CD4-positive, alpha-beta T cell treated with Interleukin-17A for 4 hours (primary cell): ENCODE data around the gene TIMP3.
A peak's percentile ranks its signal among the peaks of the same experiment; 100 is the strongest.

ENCODE experiments used
- DNase-seq: peaks from one replicate; pipeline ENCODE4 v3.0.0-alpha.2; 2020; ENCODE audit warnings: mixed read lengths

TIMP3 gene

DNA sequence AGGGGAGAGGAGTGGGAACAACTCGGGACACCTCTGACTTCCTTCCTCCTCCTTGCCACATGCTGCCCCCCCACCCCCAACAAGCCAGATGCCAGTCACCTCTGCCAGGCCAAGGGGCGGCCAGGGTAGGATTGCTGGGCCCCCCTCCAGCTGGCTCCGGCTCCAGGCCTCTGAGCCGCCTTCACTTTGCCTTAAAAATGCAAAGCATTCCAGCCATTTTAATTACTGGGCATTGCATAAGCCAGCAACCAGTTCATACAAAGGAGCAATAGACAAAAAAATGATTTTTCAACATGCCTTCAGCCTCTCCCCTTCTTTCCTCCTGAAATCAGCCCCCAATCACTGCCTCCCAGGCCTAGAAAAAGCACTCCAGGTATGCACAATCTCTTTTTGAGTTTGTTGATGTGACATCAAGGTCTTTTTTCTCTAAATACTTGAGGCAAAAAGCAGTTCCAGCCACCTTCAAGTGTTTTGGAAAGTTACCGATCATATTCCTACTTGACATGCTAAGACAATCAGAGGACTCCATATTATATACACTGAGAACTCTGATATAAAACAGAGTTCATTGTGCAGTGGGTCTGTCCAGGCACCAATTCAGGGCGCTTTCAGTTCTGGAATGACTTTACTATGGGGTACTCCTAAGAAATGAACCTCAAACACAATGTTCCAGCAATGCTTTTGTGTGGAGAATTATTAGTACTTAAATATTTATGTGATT, 12.4 kb upstream of the TIMP3 start:
- no peak for DNase-seq

DNA sequence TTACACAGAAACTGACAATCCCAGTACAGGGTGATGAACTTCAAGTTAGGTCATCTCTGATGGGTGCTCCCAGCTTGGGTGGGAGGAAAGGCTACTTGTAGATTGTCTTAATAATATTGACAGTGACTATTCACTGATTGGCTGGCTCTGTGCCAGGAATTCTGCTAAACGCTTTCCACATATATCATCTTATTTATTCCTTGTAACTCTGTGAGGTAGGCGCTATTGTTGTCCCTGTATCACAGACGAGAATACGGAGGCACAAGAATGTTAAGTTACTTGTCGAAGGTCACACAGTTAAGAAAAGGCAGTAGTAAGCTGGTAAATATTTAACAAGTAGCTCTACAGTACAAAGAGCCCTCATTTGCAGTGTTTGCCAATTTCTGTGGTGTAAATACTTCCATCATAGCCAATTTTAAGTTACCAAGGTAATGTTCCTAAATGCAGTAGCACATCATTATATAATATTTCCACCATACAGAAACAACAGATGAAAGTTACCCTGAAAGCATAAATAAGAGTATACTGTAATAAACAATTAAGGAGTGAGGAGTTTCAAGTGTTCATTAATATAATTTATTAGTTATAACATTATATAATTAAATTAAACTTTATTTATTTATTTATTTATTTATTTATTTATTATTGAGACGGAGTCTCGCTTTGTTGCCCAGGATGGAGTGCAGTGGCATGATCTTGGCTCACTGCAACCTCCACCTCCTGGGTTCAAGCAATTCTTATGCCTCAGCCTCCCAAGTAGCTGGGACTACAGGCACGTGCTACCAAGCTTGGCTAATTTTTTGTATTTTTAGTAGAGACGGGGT, 11.5 kb upstream of the TIMP3 start:
- DNase-seq = no peak

DNA sequence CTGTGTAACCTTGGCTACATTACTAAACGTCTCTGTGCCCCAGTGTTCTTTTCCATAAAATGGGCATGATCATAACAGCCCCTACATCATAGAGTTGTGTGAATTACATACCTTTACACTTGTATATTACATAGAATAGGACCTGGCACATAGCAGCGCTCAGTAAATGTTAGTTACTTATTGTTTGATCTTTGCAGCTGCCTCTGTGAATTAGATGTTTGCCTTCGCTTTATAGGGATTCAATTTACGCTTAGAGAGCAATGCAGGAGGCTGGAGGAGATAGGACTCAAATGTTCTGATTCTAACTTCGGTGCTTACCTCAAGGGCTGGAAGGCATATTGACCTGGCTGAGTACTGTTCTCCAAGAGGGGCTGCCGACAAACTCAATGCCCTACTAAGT, 10.4 kb upstream of the TIMP3 start:
- no peak for DNase-seq

DNA sequence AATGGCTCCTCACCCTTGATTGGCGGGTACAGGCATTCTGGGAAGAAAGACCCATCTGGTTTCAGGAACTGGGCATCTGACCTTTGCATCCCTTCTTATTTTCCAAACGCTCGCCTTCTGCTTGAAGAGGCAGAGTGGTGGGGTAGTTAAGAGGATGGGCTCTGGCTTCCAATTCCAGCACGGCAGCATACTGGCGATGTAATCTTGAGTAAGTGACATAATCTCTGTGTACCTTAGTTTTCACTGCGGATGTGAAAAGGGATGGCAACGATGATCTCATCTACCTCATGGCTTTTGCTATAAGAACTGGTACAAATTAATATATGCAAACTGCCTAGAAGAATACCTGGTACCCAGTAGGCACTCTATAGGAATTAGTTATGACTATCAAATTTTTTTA, 10.0 kb upstream of the TIMP3 start:
- no peak for DNase-seq

DNA sequence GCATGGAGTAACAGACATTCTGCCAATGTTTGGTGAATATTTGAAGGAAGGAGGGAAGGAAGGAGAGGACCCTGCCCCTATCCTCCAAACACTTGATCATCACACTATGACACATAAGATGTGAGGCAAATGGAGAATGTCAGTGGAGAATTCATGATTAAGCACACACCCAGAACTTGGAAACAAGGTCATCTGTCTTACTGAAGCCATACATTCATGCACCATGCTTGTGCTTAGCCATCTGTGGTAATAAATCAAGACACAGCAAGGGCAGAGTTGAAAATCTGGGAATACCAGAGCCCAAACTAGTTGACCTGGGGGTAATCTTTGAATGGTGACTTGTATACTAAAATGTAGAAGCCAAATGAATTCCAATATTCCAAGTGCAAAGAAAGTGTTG, 7.9 kb upstream of the TIMP3 start:
- no peak for DNase-seq

DNA sequence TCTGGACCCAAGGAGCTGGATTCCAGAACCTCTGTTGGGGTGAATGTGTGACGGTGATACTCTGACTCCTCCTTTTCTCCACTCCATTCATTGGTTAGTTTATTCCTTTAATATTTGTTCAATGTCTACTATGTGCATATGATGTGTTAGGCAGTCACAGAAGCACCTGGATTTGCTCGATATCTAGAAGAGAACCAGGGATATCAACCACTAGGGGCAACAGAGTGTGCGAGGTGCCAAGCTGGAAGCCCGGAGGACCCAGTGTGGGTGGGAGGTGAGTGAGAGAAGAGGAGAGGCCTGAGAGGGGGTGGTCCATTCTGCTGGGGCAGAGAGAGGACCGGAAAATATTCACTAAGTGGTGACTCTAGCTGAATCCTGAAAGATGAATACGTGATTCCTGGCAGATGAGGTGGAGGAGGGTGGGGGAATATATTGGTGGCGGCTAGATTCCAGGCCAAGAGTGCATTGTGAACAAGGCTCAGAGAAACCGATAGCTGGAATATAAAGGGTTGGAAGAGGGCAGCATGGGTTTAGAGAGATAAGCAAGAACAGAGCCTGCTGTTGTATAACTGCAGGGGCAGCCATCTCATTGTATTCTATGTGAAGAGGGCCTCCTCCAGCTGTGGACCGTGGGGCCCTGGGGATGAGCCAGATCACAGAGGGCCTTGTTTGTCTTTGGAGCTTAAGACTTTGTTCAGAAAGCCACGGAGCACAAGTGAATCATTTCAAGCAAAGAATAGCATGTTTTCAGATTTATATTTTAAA, 6.9 kb upstream of the TIMP3 start:
- no peak for DNase-seq

DNA sequence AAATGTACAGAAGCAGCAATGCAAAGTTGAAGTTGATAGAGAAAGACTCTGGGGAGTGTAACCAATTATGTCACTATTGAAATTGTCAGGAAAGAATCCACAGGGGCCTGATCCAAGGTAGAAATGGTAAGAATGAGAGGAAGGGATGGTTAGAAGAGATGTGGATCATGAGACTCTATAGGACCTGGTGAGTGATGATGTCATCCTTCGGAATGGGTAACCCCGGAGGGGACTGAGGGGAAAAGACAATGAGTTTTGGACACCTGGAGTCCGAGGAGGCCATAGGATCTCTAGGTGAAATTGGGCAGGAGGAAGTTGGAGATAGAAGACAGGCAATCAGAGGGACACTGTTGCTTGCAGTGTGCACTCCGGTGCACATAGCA, 6.3 kb upstream of the TIMP3 start:
- no peak for DNase-seq

DNA sequence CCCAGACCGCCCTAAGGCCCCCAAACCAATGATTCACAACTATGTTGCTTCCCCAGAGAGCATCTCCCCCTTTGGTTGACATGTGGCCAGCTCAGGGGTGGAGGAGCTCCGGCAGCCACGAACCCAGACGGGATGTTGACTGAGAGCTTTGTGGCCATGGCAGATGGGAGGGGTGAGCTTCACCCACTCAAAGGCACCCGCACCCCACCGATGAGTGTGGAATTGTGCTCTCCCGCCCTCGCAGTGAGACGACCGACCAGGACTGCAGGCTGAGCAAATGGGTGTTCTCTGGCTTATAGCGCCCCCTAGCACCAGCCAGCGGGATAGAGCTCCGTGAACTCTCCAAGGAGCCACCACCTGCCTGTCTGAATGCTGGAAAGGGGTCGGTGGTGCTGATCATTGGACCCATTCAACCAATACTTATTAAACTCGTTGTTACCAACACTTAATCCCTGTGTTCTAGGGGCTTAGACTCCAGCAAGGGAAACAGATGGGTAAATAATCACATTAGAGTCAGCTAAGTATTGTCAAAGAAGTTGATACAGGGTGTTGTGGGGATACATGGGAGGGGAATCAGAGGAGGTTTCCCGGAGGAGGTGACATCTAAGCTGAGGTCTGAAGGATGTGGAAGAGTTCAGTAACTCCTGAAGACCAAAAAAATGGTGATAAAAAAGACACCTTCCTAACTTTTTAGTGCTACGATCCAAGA, 4.5 kb upstream of the TIMP3 start:
- peak; percentile 64 for DNase-seq

DNA sequence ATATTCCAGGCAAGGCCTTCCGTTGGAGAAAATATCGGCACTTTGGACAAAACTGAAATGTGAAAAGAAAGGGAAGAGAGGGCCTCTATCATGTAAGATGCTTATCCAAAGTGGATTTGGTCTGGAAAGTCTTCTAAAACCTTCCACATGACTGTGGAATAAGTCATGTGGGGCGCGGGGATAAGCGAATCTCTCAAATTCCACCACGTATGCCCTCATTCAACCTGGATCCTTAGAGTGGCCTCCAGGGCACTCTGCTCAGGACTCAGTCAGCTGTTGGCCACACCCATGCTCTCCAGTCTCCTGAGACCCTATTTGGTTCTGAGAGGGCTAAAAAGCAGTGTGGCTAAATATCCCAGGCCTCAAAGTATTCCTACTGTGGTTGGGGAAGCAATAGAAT, 2.0 kb upstream of the TIMP3 start:
- DNase-seq = no peak

DNA sequence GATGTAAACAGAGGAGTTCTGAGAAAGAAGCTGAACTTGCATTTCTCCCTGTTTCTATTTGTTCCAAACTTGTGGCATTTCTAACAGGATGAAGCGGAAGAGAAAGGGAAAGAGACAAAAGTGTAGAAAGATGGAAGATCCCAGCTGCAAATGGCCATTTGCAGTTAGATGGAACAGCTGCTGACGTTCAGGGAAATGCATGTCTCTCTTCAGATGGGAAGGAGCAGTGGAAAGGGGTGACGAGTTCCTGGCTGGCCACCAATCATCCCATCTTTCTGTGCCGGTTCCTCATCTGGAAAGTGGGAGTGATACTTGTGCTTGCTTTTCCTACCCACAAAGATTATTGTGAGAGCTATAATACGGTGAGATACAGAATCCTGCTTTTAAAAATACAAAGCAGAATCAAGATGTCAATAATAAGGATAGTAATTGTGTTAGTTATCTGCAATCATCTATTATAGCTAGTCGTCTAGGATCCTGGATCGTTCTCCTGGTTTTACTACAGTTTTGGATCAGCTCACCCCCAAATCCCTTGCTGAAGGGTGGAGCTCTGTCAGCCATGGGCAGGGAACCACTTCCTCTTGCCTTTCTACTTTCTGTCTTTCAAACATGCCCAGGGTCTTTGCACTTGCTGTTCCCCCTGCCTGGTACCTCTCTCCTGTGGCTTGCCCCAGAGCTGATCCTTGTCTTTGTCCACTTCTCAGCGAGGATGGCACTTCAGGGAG, 1.2 kb upstream of the TIMP3 start:
- DNase-seq = no peak

DNA sequence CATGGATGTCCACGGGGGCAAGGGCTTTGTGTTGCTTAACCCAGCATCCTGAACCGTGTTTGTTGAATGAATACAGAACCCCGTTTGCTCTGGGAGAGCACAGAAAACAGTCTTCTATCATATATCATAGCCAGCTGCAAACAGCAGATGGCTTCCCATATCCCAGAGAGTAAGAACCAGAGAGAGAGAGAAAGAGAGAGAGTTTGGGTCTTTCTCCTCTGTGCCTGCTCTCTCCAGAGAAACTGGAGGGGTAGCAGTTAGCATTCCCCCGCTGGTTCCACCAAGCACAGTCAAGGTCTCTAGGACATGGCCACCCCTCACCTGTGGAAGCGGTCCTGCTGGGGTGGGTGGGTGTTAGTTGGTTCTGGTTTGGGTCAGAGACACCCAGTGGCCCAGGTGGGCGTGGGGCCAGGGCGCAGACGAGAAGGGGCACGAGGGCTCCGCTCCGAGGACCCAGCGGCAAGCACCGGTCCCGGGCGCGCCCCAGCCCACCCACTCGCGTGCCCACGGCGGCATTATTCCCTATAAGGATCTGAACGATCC, 440 bp upstream of the TIMP3 start:
- no peak for DNase-seq

DNA sequence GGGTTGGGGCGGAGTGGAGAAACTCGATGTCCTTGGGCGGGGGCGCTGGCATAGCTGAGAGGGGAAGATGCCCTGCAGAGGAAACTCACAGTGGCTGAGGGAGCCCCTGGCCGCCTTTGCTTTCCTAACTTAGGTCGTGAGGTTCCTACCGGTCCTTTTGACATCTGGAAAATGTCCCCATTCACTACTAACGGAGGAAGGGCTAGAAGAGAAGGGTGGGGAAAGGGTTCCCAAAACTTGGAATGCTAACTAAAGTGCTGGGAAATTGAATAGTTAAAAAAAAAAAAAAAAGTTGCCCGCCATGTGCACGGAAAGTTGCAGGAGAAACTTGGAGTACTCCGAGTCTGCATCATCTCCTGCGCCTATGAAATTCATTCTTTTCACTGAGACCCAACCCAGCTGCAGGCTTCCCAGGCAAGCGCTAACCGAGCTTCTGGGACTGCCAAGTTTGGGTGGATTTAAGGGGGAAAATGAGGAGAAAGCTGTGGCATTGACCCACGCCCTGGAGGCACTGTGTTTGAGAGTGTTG, 796 bp downstream of the TIMP3 start:
- DNase-seq = no peak

DNA sequence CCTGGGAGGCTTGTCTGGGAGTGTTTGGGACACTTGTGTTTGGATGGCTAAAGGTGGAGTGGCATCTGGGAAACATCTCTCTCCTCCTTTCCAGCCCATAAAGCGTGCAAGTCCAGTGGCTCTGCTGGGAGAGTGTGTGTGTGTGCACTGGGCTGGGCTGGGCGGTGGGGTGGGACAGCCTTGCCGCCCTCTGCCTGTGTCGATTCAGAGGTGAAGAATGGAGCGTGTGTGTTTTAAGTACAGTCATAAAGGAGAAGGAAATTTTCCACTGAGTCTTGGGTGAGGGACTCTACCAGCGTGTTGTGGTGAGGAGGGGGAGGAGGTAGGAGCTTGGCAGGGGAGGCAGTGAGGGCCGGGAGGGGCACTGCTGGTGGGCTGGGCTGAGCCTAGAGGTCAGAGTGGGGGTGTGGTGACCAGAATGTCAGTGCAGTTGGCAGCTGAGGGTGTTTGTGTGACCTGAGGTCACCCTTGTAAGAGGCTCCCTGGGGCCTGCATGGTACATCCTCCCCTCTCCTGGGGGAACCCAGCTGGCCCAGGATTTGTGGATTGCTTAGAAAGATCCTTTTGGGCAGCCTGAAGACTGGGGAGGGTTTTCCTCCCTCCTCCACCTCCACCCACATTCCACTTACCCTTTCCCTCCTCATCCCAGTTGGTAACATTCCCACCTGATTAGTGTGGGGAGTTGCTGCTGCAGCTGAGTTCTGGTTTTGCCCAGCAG, 1.7 kb downstream of the TIMP3 start:
- no peak for DNase-seq

DNA sequence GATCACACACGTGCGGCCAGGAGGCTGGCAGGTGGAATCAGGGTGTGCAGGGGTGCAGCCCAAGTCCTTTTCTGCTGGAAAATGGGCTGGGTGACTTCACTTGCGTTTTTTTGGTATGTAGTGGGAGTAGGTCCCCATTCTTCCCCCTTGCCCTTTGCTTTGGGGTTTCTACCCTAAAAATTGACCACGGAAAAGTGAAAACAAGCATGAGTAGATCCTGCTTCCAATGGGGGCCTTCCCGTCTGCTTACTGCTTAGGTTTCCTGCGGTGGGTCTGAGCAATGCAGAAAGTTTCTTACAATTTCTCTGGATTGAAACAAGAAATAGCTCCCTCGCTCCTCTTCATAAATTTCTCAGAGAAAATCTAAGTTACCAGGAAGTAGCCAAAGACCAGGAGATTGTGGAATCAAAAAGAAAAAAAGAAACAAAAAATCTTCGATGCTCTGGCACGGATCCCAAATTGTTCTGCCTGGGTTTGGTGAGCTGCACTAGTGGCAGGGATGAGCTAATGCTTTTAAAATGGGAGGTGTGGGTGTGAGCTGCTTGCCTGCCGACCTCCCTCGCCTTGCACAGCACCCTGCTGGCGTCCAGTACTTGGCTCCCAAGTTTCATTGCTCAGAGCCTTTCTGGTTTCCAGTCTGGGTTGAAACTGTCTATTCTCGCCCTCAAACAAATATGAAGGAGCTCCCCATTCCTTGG, 2.4 kb downstream of the TIMP3 start:
- DNase-seq = no peak

DNA sequence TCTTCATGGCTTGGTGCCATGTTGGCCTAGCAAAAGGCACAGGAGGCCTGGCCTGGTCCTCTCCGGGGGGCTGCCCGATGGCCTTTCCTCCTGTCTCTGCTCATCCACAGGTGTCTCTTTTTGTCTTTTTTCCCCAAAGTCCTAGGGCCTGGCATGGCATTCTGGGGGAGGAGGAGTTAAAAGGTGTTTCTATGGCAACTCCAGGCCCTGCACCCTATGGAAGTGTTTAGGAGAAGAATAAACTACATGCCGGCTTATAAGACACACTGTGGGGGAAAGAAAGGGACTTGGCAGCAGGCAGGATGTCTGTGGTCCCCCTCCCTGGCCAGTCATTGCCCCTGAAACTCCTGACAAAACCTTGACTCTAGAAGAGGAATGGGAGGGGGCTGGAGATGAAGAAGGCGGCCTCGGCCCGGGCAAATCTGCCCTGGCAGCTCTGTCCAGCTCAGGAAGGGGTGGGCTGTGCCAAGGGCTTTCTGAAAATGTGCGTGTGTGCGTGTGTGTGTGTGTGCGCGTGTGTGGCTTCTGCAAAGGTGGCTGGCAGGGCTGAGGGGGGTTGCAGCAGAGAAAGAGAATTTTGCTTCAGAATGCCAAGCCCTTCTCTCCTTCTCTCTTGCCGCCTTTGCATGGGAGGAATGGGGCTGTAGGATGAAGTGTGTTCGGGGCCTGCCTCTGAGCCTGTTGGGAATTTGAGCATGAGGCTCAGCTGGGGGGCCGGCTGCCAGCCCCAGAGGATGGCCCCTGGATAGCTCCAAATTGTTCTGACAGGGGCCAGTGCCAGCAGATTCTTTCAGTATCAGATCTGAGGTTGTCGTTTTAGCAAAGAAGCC, 3.2 kb downstream of the TIMP3 start:
- no peak for DNase-seq

DNA sequence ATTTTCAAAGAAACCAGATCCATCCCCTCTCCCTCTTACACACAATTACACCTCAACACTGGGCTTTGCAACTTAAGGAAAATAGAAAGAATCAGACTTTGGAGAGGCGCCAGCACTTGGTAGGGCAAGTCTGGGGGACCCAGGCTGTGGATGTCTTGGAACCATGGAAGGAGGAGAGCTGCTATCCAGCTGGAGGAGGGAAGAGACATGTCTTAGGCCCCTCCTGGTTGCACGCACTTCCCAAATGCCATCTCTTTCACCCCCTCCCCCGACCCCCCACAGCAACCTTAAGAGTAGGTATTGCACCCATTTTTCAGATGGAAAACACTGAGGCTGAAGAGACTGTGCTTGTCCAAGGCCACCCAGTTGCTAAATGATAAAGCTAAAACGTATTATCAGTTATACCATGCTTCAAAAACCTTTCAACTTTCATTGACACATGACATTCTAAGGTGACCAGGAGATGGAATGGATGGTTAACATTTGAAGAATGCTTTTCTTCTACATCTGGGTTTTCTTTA, 3.9 kb downstream of the TIMP3 start:
- no peak for DNase-seq

DNA sequence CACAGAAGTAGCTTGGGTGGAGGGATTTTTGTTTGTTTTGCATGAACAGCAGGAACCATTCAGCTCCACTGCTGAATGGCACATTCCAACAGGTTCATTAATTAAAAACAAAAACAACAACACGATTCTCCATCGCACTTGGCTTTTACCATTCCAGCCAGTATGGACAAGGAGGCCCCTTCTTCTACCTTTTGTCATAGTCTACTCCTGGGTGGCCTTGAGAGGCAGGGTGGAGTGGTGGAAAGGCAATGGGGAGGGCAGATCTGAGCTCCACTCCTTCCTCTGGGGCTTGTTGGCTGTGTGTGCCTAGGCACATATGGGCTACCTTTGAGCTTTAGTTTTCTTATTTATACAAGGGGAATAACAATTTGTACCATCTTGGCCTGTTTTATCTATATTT, 4.8 kb downstream of the TIMP3 start:
- no peak for DNase-seq

DNA sequence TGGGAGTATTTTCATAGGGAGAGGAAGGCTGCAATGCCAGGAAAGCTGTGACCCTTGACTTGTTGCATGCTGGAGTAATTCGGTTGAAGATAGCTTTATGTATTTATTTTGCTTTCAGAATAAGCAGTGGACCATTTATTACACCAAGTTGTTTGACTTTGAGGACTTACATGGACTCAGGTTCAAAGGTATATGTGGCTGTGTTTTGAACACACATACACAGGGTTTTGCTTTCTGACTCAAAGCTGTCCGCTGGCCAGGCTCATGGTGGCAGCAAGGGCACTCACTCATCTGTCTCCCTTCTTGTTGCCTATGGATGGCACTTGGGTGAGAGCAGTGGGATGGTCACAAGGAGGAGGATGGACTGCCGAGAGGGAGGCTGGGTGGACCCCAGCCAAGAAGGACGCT, 6.5 kb downstream of the TIMP3 start:
- DNase-seq = no peak
